HepG2 (cell line): ENCODE measurements around the gene TNFSF11. TPM values are rescaled to one million over a fixed set of nuclear protein-coding genes. Genes with fewer than 3 reads are reported as not detected.

ENCODE experiments used
- ATAC-seq: fragments of 200-7000 bp; cut with Tn5 transposase; 3 replicates; pipeline ENCODE4 v1.9.1; 2020; ENCODE audit warnings: mild to moderate bottlenecking, moderate library complexity
- BruUV-seq: library from RNA; stranded (reverse); fragments of 400-500 nt; replicated peaks from 2 replicates; lab custom pipeline; 2021; lab: Mats Ljungman, UMichigan
- CTCF ChIA-PET: fragments of 300-600 bp; formaldehyde crosslinking; extraction: SDS; loops from one replicate; lab custom pipeline; 2021; ENCODE audit warnings: low total read pairs, inconsistent platforms, low intra/inter-chr PET ratio; lab: Yijun Ruan, JAX
- POLR2A ChIA-PET: fragments of 350-600 bp; sonication (Branson Sonifier 250); formaldehyde crosslinking; loops from one replicate; lab custom pipeline; 2020; ENCODE audit warnings: antibody characterized with exemption, inconsistent platforms; lab: Yijun Ruan, JAX
- DNase-seq: peaks from one replicate; pipeline ENCODE4 v3.0.0-alpha.2; 2015; ENCODE audit warnings: low spot score
- FAIRE-seq: peaks from 3 replicates; lab custom pipeline; 2011; peaks lifted over from hg19 to GRCh38; lab: Jason Lieb, UNC
- H2AFZ ChIP-seq: one replicate; pipeline ENCODE4 v1.6.1; 2011; ENCODE audit warnings: low read length, inconsistent platforms
- H3K27ac ChIP-seq: fragments of 300-600 bp; 3 replicates; pipeline ENCODE4 v1.8.0; 2011; ENCODE audit warnings: mixed run types, mild to moderate bottlenecking, mixed read lengths, low read length, inconsistent platforms; ENCODE audit not compliant: insufficient read depth; ENCODE audit errors: extremely low read length
- H3K27me3 ChIP-seq, 2 experiments: fragments of 200-600 bp in 1 of 2; 2 replicates in 1 of 2; 3 replicates in 1 of 2; pipeline versions ENCODE4 v1.6.0 to v1.8.0; 2011; ENCODE audit warnings: low read length in 2 of 2, mild to moderate bottlenecking in 2 of 2, moderate library complexity in 2 of 2, inconsistent platforms in 1 of 2; ENCODE audit not compliant: insufficient read depth in 2 of 2, control insufficient read depth in 1 of 2
- H3K36me3 ChIP-seq, 2 experiments: fragments of 200-600 bp in 1 of 2; replicated peaks in 1 of 2; 2 replicates in 1 of 2; 3 replicates in 1 of 2; pipeline versions ENCODE4 v1.5.1 to v1.8.0; 2011; ENCODE audit warnings: low read length in 2 of 2, inconsistent platforms in 1 of 2; ENCODE audit not compliant: insufficient read depth in 2 of 2, control insufficient read depth in 1 of 2
- H3K4me1 ChIP-seq: 2 replicates; pipeline ENCODE4 v1.5.1; 2012; ENCODE audit warnings: low read length, inconsistent platforms; ENCODE audit not compliant: insufficient read depth
- H3K4me2 ChIP-seq: 2 replicates; pipeline ENCODE4 v1.6.0; 2011; ENCODE audit warnings: low read depth, low read length, inconsistent platforms
- H3K4me3 ChIP-seq, 3 experiments: fragments of 200-600 bp in 1 of 3; sonication (generic), shearing (Covaris generic) in 1 of 3; replicated peaks in 1 of 3; 2 replicates each; pipeline ENCODE4 v1.5.1; 2011 to 2016; ENCODE audit warnings: low read length in 3 of 3, inconsistent platforms in 2 of 3, low read depth in 2 of 3, mild to moderate bottlenecking in 2 of 3, control low read depth in 1 of 3, mixed read lengths in 1 of 3; ENCODE audit not compliant: insufficient read depth in 1 of 3
- H3K79me2 ChIP-seq: one replicate; pipeline ENCODE4 v1.6.1; 2011; ENCODE audit warnings: low read length, inconsistent platforms; ENCODE audit not compliant: insufficient read depth
- H3K9ac ChIP-seq: 2 replicates; pipeline ENCODE4 v1.6.0; 2011; ENCODE audit warnings: mild to moderate bottlenecking, low read depth, low read length, inconsistent platforms; ENCODE audit not compliant: insufficient read depth
- H3K9me3 ChIP-seq: 2 replicates; pipeline ENCODE4 v1.5.1; 2012; ENCODE audit warnings: mild to moderate bottlenecking, low read length
- H4K20me1 ChIP-seq: 2 replicates; pipeline ENCODE4 v1.6.0; 2011; ENCODE audit warnings: inconsistent platforms, mild to moderate bottlenecking, low read length, moderate library complexity; ENCODE audit not compliant: insufficient read depth
- DPF2 ChIP-seq: sonication (generic); formaldehyde crosslinking; IDR thresholded peaks from 2 replicates; pipeline ENCODE4 v1.4.0; 2020; ENCODE audit warnings: mild to moderate bottlenecking, low read depth, missing genetic modification reagents, borderline replicate concordance
- MEIS1 ChIP-seq: sonication (generic); formaldehyde crosslinking; IDR thresholded peaks from 2 replicates; pipeline ENCODE4 v1.9.0; 2021; ENCODE audit warnings: mild to moderate bottlenecking, missing genetic modification reagents, moderate library complexity, borderline replicate concordance
- NCOR1 ChIP-seq: fragments of 200-600 bp; sonication (generic); IDR thresholded peaks from 2 replicates; pipeline ENCODE4 v1.7.0; 2017; ENCODE audit warnings: antibody characterized with exemption, low read length, borderline replicate concordance
- SAFB2 ChIP-seq: sonication (generic); formaldehyde crosslinking; IDR thresholded peaks from 2 replicates; pipeline ENCODE4 v1.5.1; 2020; ENCODE audit warnings: missing genetic modification reagents, low read depth, mild to moderate bottlenecking, borderline replicate concordance
- ZNF513 ChIP-seq: sonication (generic); formaldehyde crosslinking; conservative IDR thresholded peaks from 2 replicates; pipeline ENCODE4 v1.5.0; 2020; ENCODE audit warnings: missing genetic modification reagents
- WGBS: methylation state at CpG from one replicate; pipeline ENCODE4 v1.1.6; 2017; ENCODE audit warnings: low lambda C conversion rate; 5-methylcytosine and 5-hydroxymethylcytosine counted together
- in situ Hi-C: cut with HindIII; loops from 2 replicates; pipeline ENCODE4 v1.10.0; 2017; ENCODE audit warnings: low pct_unique_long_range_greater_than_20kb; ENCODE audit not compliant: extremely low pct_ligation_motif_present
- intact Hi-C: fragments of 100-400 bp; cut with micrococcal nuclease; formaldehyde crosslinking; loops from one replicate; pipeline ENCODE4 v1.10.0; 2022; ENCODE audit not compliant: unreplicated experiment
- polyA plus RNA-seq, 8 experiments: library from polyadenylated mRNA; depleted of rRNA in 3 of 8; stranded (reverse) in 7 of 8; unstranded in 1 of 8; fragments of >200 nt; fragmentation: Illumina TruSeq in 4 of 8; extraction: Trizol in 4 of 8; gene quantifications; 2 replicates each; pipeline versions ENCODE4 v1.2.1 to v1.2.3, GENCODE V29; 2011 to 2016; ENCODE audit warnings: low read depth in 4 of 8, missing spikeins in 1 of 8, mixed read lengths in 1 of 8; ENCODE audit not compliant: insufficient read depth in 1 of 8
- total RNA-seq, 5 experiments: library from RNA; depleted of rRNA; stranded (reverse); fragments of >200 nt; fragmentation: Illumina TruSeq; extraction: Trizol; gene quantifications; 2 replicates each; pipeline ENCODE4 v1.2.3, GENCODE V29; 2016; ENCODE audit warnings: low read depth in 1 of 5

TNFSF11 gene
- total and polyA plus RNA-seq, 2 of the 13 experiments (the other 11 are each of a cell fraction or from before 2014, with no cell fraction given), result 0.03 TPM; not detected in 1

GRCh38 chr13:42545842-42546241 lies 28.1 kb upstream of the TNFSF11 start:
- intact Hi-C loops, result no loop called here
- Histone ChIP-seq H3K4me1 (0 out of 2 replicates have a peak, but pooled peaks cover 11% of the 10 kb centered on the region), H3K36me3 (no peaks in the 10 kb centered on the region), H3K27ac (no peak overlapping the region), H2AFZ (no peak overlapping the region), H3K9ac (no peak overlapping the region)
- FAIRE-seq, result no peak
- no TSS peak for BruUV-seq
- TF ChIP-seq SAFB2 (CRISPR knock-in tag) (no peak), ZNF513 (no peak), MEIS1 (CRISPR knock-in tag) (no peak)
- TF ChIP-seq, all 625 proteins: peak for 0
- CTCF ChIA-PET, result no interaction called here
- no peak overlapping the region for H3K4me2 ChIP-seq
- no peaks in the 10 kb centered on the region for H3K79me2 ChIP-seq
- WGBS, result 37% methylated on average over 3 of the region's 3 CpGs
- H3K27me3 ChIP-seq, result no peaks in the 10 kb centered on the region
- H3K4me3 ChIP-seq, result no peak overlapping the region
- ATAC-seq (no peak), DNase-seq (no peak)
- POLR2A ChIA-PET, result no interaction called here
- H3K9me3 ChIP-seq, result peaks cover 14% of the 10 kb centered on the region
- in situ Hi-C loops, result no loop called here
- H4K20me1 ChIP-seq, result no peaks in the 10 kb centered on the region

DNA sequence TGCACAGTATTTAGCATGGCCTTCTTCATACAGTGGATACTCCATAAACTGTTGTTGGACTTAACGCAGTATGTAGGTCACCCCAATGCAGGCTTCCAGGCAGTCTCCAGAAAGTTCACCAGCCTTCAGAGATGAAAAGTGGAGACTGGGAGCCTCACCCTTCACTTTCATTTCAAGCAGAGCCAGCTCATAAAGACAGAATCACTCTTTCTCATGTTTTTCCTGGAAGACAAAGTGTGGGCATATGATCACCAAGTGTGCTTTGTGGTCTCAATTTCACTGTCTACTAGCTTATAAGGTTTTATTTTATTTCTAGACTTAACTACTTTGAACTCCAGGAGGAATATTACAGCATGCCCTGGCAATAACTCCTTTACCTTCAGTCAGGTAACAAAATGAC lies 26.3 kb upstream of the TNFSF11 start:
- intact Hi-C loops (no loop called here), in situ Hi-C loops (no loop called here)
- ChIA-PET POLR2A (no interaction called here), CTCF (no interaction called here)
- no peak for FAIRE-seq
- Histone ChIP-seq H2AFZ (no peak overlapping the region), H3K9ac (no peak overlapping the region), H3K27me3 (no peaks in the 10 kb centered on the region), H3K4me3 (no peak overlapping the region), H3K27ac (no peak overlapping the region), H3K79me2 (no peaks in the 10 kb centered on the region), H3K4me1 (0 out of 2 replicates have a peak, but pooled peaks cover 11% of the 10 kb centered on the region), H3K9me3 (peaks cover 29% of the 10 kb centered on the region), H3K4me2 (no peak overlapping the region), H3K36me3 (no peaks in the 10 kb centered on the region), H4K20me1 (no peaks in the 10 kb centered on the region)
- DNase-seq, result no peak
- WGBS, result 95% methylated on average over 1 of the region's 1 CpG
- ATAC-seq, result no peak
- no TSS peak for BruUV-seq
- no peak for TF ChIP-seq NCOR1
- TF ChIP-seq DPF2 (CRISPR knock-in tag), result no peak
